Astrocyte (in vitro differentiated cells and primary cell): ENCODE measurements around the gene SSBP2. TPM values are rescaled to one million over a fixed set of nuclear protein-coding genes. Genes with fewer than 3 reads are reported as not detected.
"Not testable (repeated sequence)": the region's sequence is repeated elsewhere in the genome, so short reads cannot be mapped to it uniquely, and the experiment has no call there.

Experiments
- DNase-seq: peaks from one replicate; pipeline ENCODE4 v3.0.0-alpha.2; 2010; ENCODE audit warnings: low read depth
- FAIRE-seq: peaks from 2 replicates; lab custom pipeline; 2011; peaks lifted over from hg19 to GRCh38; lab: Jason Lieb, UNC
- H2AFZ ChIP-seq: 2 replicates; pipeline ENCODE4 v1.6.0; 2012; ENCODE audit warnings: low read depth, low read length, inconsistent platforms
- H3K27ac ChIP-seq: 2 replicates; pipeline ENCODE4 v1.5.1; 2011; ENCODE audit warnings: low read depth, low read length, inconsistent platforms
- H3K27me3 ChIP-seq: 2 replicates; pipeline ENCODE4 v1.6.0; 2011; ENCODE audit warnings: low read length, inconsistent platforms; ENCODE audit not compliant: insufficient read depth
- H3K36me3 ChIP-seq: 2 replicates; pipeline ENCODE4 v1.5.1; 2011; ENCODE audit warnings: low read length, inconsistent platforms; ENCODE audit not compliant: insufficient read depth
- H3K4me1 ChIP-seq: 2 replicates; pipeline ENCODE4 v1.5.1; 2011; ENCODE audit warnings: low read length, inconsistent platforms; ENCODE audit not compliant: insufficient read depth
- H3K4me2 ChIP-seq: 2 replicates; pipeline ENCODE4 v1.6.0; 2012; ENCODE audit warnings: low read length, inconsistent platforms
- H3K4me3 ChIP-seq: 2 replicates; pipeline ENCODE4 v1.5.1; 2011; ENCODE audit warnings: low read depth, mild to moderate bottlenecking, low read length, inconsistent platforms; ENCODE audit not compliant: insufficient read depth
- H3K79me2 ChIP-seq: 2 replicates; pipeline ENCODE4 v1.6.0; 2012; ENCODE audit warnings: mild to moderate bottlenecking, low read length, inconsistent platforms; ENCODE audit not compliant: insufficient read depth
- H3K9ac ChIP-seq: 2 replicates; pipeline ENCODE4 v1.6.0; 2012; ENCODE audit warnings: mild to moderate bottlenecking, low read length, inconsistent platforms
- H3K9me3 ChIP-seq: 2 replicates; pipeline ENCODE4 v1.5.1; 2012; ENCODE audit warnings: low read depth, mild to moderate bottlenecking, low read length, inconsistent platforms; ENCODE audit not compliant: insufficient read depth
- H4K20me1 ChIP-seq: 2 replicates; pipeline ENCODE4 v1.6.0; 2012; ENCODE audit warnings: low read length, inconsistent platforms; ENCODE audit not compliant: insufficient read depth
- H3K27ac Mint-ChIP-seq: one replicate; pipeline ENCODE4 v1.8.0; 2021; ENCODE audit warnings: mild to moderate bottlenecking, mixed read lengths; ENCODE audit not compliant: unreplicated experiment
- H3K27me3 Mint-ChIP-seq: one replicate; pipeline ENCODE4 v1.8.0; 2021; ENCODE audit warnings: low read depth, mixed read lengths; ENCODE audit not compliant: unreplicated experiment
- H3K36me3 Mint-ChIP-seq: one replicate; pipeline ENCODE4 v1.8.0; 2021; ENCODE audit warnings: low read depth, mixed read lengths; ENCODE audit not compliant: unreplicated experiment
- H3K4me1 Mint-ChIP-seq: one replicate; pipeline ENCODE4 v1.8.0; 2021; ENCODE audit warnings: low read depth, mixed read lengths; ENCODE audit not compliant: unreplicated experiment
- H3K4me3 Mint-ChIP-seq: one replicate; pipeline ENCODE4 v1.8.0; 2021; ENCODE audit warnings: mild to moderate bottlenecking, moderate library complexity, mixed read lengths; ENCODE audit not compliant: unreplicated experiment
- H3K9me3 Mint-ChIP-seq: one replicate; pipeline ENCODE4 v1.8.0; 2021; ENCODE audit warnings: mild to moderate bottlenecking, mixed read lengths; ENCODE audit not compliant: unreplicated experiment
- EZH2 ChIP-seq: IDR thresholded peaks from 2 replicates; pipeline ENCODE4 v1.6.1; 2012; ENCODE audit warnings: mild to moderate bottlenecking, low read length, inconsistent platforms; ENCODE audit not compliant: insufficient read depth
- total RNA-seq: library from RNA; stranded (reverse); gene quantifications from 2 replicates; pipeline ENCODE4 v1.2.1, GENCODE V29; 2021
- TF ChIP-seq, protein P1 (sequence below): IDR thresholded peaks from 2 replicates; pipeline ENCODE4 v1.5.1; 2011; ENCODE audit warnings: low read depth, mild to moderate bottlenecking, inconsistent platforms, low read length, moderate library complexity; ENCODE audit not compliant: insufficient read depth

SSBP2 gene
- total RNA-seq, 1 donor from 2014 or later = 59.8 TPM

- no peak for FAIRE-seq
- no peaks in the 10 kb centered on the region for H3K36me3 ChIP-seq
Measured at GRCh38 chr5:81409361-81409760, 341.5 kb downstream of the SSBP2 start.

GRCh38 chr5:81408496-81408895 lies 342.4 kb downstream of the SSBP2 start:
- Histone ChIP-seq H3K36me3 (no peaks in the 10 kb centered on the region), H3K9me3 (no peaks in the 10 kb centered on the region), H3K4me1 (no peaks in the 10 kb centered on the region), H3K27me3 (no peaks in the 10 kb centered on the region), H2AFZ (no peak overlapping the region), H4K20me1 (no peaks in the 10 kb centered on the region), H3K4me3 (no peak overlapping the region), H3K27ac (no peak overlapping the region), H3K4me2 (no peak overlapping the region), H3K79me2 (no peaks in the 10 kb centered on the region), H3K9ac (no peak overlapping the region)
- Mint-ChIP-seq H3K4me3 (no peak overlapping the region), H3K4me1 (peaks cover 2% of the 10 kb centered on the region), H3K9me3 (no peaks in the 10 kb centered on the region), H3K27me3 (no peaks in the 10 kb centered on the region), H3K36me3 (no peaks in the 10 kb centered on the region), H3K27ac (no peak overlapping the region)
- FAIRE-seq = no peak
- TF ChIP-seq, protein P1, sequence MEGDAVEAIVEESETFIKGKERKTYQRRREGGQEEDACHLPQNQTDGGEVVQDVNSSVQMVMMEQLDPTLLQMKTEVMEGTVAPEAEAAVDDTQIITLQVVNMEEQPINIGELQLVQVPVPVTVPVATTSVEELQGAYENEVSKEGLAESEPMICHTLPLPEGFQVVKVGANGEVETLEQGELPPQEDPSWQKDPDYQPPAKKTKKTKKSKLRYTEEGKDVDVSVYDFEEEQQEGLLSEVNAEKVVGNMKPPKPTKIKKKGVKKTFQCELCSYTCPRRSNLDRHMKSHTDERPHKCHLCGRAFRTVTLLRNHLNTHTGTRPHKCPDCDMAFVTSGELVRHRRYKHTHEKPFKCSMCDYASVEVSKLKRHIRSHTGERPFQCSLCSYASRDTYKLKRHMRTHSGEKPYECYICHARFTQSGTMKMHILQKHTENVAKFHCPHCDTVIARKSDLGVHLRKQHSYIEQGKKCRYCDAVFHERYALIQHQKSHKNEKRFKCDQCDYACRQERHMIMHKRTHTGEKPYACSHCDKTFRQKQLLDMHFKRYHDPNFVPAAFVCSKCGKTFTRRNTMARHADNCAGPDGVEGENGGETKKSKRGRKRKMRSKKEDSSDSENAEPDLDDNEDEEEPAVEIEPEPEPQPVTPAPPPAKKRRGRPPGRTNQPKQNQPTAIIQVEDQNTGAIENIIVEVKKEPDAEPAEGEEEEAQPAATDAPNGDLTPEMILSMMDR = no peak
- TF ChIP-seq EZH2 = no peak
- no peak for DNase-seq

More at GRCh38 chr5:81409361-81409760, 341.5 kb downstream of the SSBP2 start:
- Histone ChIP-seq H3K4me1 (no peaks in the 10 kb centered on the region), H3K4me3 (no peak overlapping the region), H4K20me1 (no peaks in the 10 kb centered on the region), H3K9ac (no peak overlapping the region), H3K9me3 (no peaks in the 10 kb centered on the region), H3K27ac (no peak overlapping the region), H2AFZ (no peak overlapping the region), H3K4me2 (no peak overlapping the region), H3K27me3 (no peaks in the 10 kb centered on the region), H3K79me2 (no peaks in the 10 kb centered on the region)
- no peaks in the 10 kb centered on the region for H3K36me3 Mint-ChIP-seq
- H3K4me1 Mint-ChIP-seq = peaks cover 2% of the 10 kb centered on the region
- H3K27me3 Mint-ChIP-seq = no peaks in the 10 kb centered on the region
- TF ChIP-seq EZH2 = no peak
- TF ChIP-seq, protein P1 = no peak
- no peak for DNase-seq
- H3K4me3 Mint-ChIP-seq = no peak overlapping the region
- H3K27ac Mint-ChIP-seq = no peak overlapping the region
- no peaks in the 10 kb centered on the region for H3K9me3 Mint-ChIP-seq

DNA sequence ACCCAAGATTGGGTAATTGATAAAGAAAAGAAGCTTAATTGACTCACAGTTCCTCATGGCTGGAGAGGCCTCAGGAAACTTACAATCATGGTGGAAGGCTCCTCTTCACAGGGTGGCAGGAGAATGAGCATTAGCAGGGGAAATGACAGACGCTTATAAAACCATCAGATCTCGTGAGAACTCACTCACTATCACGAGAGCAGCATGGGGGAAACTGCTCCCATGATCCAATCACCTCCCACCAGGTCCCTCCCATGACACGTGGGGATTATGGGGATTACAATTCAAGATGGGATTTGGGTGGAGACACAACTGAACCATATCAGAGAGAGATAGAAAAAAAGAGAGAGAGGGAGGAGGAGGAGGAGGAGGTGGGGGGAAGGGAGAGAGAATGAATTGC lies 343.1 kb downstream of the SSBP2 start:
- not testable (repeated sequence) for H3K27me3 ChIP-seq, H2AFZ ChIP-seq, H3K27me3 Mint-ChIP-seq, H3K4me3 Mint-ChIP-seq, H4K20me1 ChIP-seq, FAIRE-seq, H3K9ac ChIP-seq, H3K36me3 Mint-ChIP-seq, H3K27ac Mint-ChIP-seq, H3K4me3 ChIP-seq, H3K4me1 Mint-ChIP-seq, H3K9me3 Mint-ChIP-seq, H3K27ac ChIP-seq, H3K36me3 ChIP-seq, H3K79me2 ChIP-seq, DNase-seq, H3K9me3 ChIP-seq, H3K4me1 ChIP-seq, H3K4me2 ChIP-seq
